ENCODE measurements around the gene CYP27A1. TPM values are rescaled to one million over a fixed set of nuclear protein-coding genes. Genes with fewer than 3 reads are reported as not detected.

The CYP27A1 gene
- total RNA-seq, 1 donor from 2014 or later = 30.0 TPM

GRCh38 chr2:218827701-218828476 is 45.9 kb downstream of the CYP27A1 start:
- Histone ChIP-seq H3K9me3 (no peaks in the 10 kb centered on the region), H3K4me1 (peaks cover 26% of the 10 kb centered on the region), H3K4me3 (no peak overlapping the region), H3K27ac (no peak overlapping the region), H3K27me3 (no peaks in the 10 kb centered on the region), H3K36me3 (no peaks in the 10 kb centered on the region)
- no peak for DNase-seq (ENCODE audit: extremely low spot score in 2 of 2)
- intact Hi-C loops (cut with DNase I) = no loop called here
- TF ChIP-seq POLR2AphosphoS5 (IDR thresholded peaks at IDR 0.05; ENCODE audit: insufficient read depth in 1 of 2, low read depth in 1 of 2) (no peak), POLR2A (IDR thresholded peaks at IDR 0.05) (no peak), CTCF (IDR thresholded peaks at IDR 0.05) (no peak)

GRCh38 chr2:218828477-218828778 is 46.5 kb downstream of the CYP27A1 start:
- Histone ChIP-seq H3K27me3 (no peaks in the 10 kb centered on the region), H3K9me3 (no peaks in the 10 kb centered on the region), H3K4me1 (peaks cover 31% of the 10 kb centered on the region), H3K27ac (no peak overlapping the region), H3K4me3 (no peak overlapping the region), H3K36me3 (no peaks in the 10 kb centered on the region)
- intact Hi-C loops (cut with DNase I) = no loop called here
- no peak for DNase-seq (ENCODE audit: extremely low spot score in 2 of 2)
- TF ChIP-seq CTCF (IDR thresholded peaks at IDR 0.05) (no peak), POLR2AphosphoS5 (IDR thresholded peaks at IDR 0.05; ENCODE audit: insufficient read depth in 1 of 2, low read depth in 1 of 2) (no peak), POLR2A (IDR thresholded peaks at IDR 0.05) (no peak)

- peak overlapping the region; percentile 1 for H3K27ac ChIP-seq
- intact Hi-C loops (cut with DNase I) = no loop called here
- TF ChIP-seq CTCF (IDR thresholded peaks at IDR 0.05) (no peak), POLR2AphosphoS5 (IDR thresholded peaks at IDR 0.05; ENCODE audit: insufficient read depth in 1 of 2, low read depth in 1 of 2) (no peak), POLR2A (IDR thresholded peaks at IDR 0.05) (no peak)
Observed at GRCh38 chr2:218829868-218830451, 48.0 kb downstream of the CYP27A1 start.

GRCh38 chr2:218830526-218831306 is 48.8 kb downstream of the CYP27A1 start:
- intact Hi-C loops (cut with DNase I) = no loop called here
- TF ChIP-seq POLR2A (IDR thresholded peaks at IDR 0.05) (no peak), POLR2AphosphoS5 (IDR thresholded peaks at IDR 0.05; ENCODE audit: insufficient read depth in 1 of 2, low read depth in 1 of 2) (no peak), CTCF (IDR thresholded peaks at IDR 0.05) (no peak)
- DNase-seq (ENCODE audit: extremely low spot score in 2 of 2) = no peak
- H3K9me3 ChIP-seq = no peaks in the 10 kb centered on the region
- H3K27ac ChIP-seq = peak overlapping the region; percentile 1
- H3K27me3 ChIP-seq = no peaks in the 10 kb centered on the region
- peaks cover 33% of the 10 kb centered on the region for H3K4me1 ChIP-seq
- no peaks in the 10 kb centered on the region for H3K36me3 ChIP-seq
- H3K4me3 ChIP-seq = no peak overlapping the region

More at GRCh38 chr2:218829868-218830451, 48.0 kb downstream of the CYP27A1 start:
- no peaks in the 10 kb centered on the region for H3K36me3 ChIP-seq
- H3K4me1 ChIP-seq = peaks cover 33% of the 10 kb centered on the region
- H3K27me3 ChIP-seq = no peaks in the 10 kb centered on the region
- no peak for DNase-seq (ENCODE audit: extremely low spot score in 2 of 2)
- H3K4me3 ChIP-seq = no peak overlapping the region
- no peaks in the 10 kb centered on the region for H3K9me3 ChIP-seq

Measured in vagina (tissue), 2 donors.